Measurements from ENCODE around the gene ZNF81.
"Not testable (repeated sequence)": the region's sequence is repeated elsewhere in the genome, so short reads cannot be mapped to it uniquely, and the experiment has no call there.

Gene ZNF81

GRCh38 chrX:47844117-47844516, 7.4 kb downstream of the ZNF81 start:
- DNase-seq (ENCODE audit: low read depth in 2 of 2) = no peak

- DNase-seq (ENCODE audit: low read depth in 2 of 2) = no peak
Measured at GRCh38 chrX:47846040-47846439, 9.3 kb downstream of the ZNF81 start.

- DNase-seq (ENCODE audit: low read depth in 2 of 2) = no peak
Measured at GRCh38 chrX:47849778-47850177, 13.1 kb downstream of the ZNF81 start.

DNA sequence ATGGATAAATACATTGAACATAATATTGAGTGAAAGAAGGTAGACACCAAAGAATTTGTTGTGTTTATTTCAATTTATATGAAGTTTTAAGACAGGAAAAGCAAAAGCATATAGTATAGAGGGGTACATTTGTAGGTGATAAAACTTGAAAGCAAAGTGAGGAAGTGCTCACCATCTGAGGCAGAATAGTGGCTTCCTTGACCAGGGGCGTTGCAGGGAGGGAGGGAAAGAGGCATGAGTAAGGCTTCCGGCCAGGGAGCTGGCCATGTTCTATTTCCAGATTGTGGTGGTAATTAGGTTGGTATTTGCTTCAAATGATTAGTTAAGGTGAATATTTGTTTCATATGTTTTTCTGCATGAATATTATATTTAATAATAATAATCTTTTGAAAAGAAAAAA, 13.7 kb downstream of the ZNF81 start:
- DNase-seq (ENCODE audit: low read depth in 2 of 2) = not testable (repeated sequence)

- no peak for DNase-seq (ENCODE audit: low read depth in 2 of 2)
Measured at GRCh38 chrX:47850901-47851300, 14.2 kb downstream of the ZNF81 start.

GRCh38 chrX:47854474-47854873, 17.8 kb downstream of the ZNF81 start:
- DNase-seq (ENCODE audit: low read depth in 2 of 2) = no peak

GRCh38 chrX:47859686-47860085, 23.0 kb downstream of the ZNF81 start:
- DNase-seq (ENCODE audit: low read depth in 2 of 2) = no peak

DNA sequence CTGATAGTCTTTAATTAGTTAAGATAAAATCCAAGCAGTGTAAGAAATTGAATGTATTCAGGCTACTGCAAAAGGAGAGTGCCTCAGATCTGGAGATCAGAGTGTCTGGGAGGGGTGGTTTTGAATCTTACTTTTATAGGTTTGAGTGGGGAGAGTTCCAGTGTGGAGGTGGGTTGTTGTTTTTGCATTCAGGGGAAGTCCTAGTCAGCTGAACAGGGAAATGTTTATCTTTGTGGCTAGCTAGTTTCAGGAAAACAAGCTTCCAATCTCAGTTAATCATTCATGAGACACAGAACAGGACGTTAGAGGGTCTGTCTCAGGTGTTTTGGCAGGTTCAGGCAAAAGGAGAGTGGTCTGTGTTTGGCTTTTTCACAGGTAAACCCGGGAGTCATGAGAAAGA, 26.0 kb downstream of the ZNF81 start:
- DNase-seq (ENCODE audit: low read depth in 2 of 2) = no peak

DNA sequence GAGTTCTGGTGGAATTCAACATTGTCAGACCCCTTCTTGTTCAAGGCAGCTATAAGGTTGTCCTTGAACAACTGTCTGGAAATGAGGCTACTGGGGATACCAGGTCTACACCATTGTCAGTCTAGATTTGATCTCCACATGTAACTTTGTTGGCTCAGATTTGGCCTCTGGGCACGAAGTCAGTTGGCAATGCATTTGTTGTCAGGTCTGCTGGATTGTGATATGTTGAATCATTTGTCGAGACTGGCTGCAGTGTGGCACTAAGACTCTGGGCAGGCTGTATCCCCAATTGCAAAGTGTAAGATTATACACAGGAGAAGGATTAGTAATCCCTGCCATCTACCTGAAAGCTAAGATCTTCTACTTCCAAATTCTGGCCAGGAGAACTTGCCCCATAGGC, 26.5 kb downstream of the ZNF81 start:
- DNase-seq (ENCODE audit: low read depth in 2 of 2) = no peak

DNA sequence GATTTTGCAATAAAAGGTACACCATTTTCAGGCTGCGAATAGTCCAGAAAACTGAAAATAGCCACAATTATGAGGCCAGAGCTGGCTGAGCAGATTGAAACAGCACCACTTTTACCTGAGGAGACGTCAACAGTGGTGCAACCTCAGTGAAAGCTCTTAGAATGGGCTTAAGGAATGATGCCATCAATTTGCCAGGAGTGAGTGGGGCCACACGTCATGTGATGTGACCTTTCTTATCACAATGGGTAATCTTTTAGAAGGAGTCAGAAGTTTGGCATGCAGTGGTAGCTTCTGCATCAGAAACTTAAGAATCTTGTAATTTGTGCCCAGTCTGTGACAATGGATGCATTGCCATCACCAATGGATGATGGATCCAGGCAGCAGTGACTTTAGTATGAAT, 27.6 kb downstream of the ZNF81 start:
- no peak for DNase-seq (ENCODE audit: low read depth in 2 of 2)

GRCh38 chrX:47864785-47865184, 28.1 kb downstream of the ZNF81 start:
- DNase-seq (ENCODE audit: low read depth in 2 of 2) = no peak

DNA sequence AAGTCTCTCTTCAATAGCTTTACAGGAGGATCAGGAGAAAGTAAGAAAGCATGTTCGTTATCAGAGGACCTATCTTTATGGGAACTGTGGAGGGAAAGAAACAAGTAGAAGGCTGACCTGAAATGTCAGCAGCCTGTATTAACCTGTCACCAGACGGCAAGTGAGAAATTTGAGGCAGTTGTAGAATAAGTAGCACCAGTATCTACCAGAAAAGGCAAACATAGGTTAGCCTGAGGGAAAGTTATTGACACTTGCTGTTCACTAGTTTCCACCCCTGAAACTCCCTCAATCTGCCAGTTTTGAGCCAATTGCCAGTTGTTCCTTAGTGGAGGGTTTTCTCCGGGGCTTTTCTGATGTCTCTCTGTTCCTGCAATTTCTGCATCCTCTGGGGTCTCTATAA, 36.4 kb downstream of the ZNF81 start:
- no peak for DNase-seq (ENCODE audit: low read depth in 2 of 2)

GRCh38 chrX:47877327-47877726, 40.6 kb downstream of the ZNF81 start:
- no peak for DNase-seq (ENCODE audit: low read depth in 2 of 2)

DNA sequence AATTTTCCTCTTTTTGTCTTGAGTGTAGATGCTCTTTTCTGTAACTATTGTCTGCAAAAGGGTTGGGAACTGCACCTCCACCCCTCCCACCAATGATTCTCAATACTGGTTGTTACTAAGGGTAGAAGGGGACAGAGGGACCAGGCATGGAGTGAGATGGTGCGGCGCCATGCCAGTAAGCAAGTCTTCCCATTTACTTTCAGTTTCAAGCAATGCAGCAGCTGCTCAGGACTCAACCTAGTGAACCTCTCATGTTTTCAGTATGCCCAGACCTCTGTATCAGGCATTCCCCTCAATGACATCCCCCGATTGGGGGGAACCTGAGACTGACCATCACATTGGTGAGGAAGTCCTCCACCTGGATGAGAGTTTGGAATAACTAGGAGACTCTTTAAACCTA, 41.5 kb downstream of the ZNF81 start:
- DNase-seq (ENCODE audit: low read depth in 2 of 2) = no peak

GRCh38 chrX:47879463-47879862, 42.8 kb downstream of the ZNF81 start:
- no peak for DNase-seq (ENCODE audit: low read depth in 2 of 2)

DNA sequence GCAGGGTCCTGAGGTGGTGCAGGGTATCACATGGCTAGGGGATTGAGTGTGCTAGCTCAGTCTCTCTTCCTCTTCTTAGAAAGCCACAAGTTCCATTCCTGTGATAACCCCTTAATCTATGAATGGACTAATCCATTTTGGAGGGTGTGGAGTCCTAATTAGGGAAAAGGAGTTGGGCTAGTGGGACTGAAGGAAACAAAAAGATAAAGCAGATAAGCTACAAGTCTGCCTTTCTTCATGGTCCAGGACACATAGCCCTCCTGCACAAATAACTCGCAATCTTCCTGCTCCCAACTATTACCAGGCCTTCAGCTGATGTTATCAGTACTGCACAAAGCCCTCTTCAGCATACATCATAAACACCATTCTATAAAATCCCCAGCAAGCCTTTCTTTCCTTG, 44.2 kb downstream of the ZNF81 start:
- DNase-seq (ENCODE audit: low read depth in 2 of 2) = no peak

DNA sequence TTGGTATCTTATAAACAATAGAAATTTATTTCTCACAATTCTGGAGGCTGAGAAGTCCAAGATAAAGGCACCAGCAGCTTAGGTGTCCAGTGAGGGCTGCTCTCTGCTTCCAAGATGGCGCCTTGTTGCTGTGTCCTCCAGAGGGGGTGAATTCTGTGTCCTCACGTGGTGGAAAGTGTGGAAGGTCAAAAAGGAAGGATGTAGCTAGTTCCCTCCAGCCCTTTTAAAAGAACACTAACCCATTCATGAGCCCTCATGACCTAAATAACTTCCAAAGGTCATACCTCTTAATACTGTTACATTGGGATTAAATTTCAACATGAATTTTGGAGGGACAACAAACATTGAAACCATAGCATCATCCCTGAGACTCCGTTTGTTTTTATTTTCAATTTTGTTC, 48.8 kb downstream of the ZNF81 start:
- no peak for DNase-seq (ENCODE audit: low read depth in 2 of 2)

DNA sequence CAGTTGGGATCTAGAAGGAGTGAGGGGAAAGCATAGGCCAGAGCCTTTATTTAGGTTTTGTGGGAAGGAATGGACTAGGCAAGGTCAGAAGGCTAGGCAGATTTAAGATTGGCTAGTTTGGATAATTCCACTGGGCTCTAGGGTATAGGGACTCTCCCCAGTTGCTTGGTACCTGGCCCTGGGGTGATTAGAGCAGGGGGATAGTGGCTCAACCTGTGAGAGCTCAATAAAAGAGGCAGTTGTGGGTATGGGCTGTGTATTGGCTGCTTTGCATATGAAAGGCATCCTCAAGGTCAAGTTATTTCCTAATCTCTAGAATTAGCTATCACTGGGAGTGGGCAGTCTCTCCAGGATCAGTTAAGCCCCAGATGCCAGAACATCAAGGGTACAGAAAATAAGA, 61.3 kb downstream of the ZNF81 start:
- no peak for DNase-seq (ENCODE audit: low read depth in 2 of 2)

DNA sequence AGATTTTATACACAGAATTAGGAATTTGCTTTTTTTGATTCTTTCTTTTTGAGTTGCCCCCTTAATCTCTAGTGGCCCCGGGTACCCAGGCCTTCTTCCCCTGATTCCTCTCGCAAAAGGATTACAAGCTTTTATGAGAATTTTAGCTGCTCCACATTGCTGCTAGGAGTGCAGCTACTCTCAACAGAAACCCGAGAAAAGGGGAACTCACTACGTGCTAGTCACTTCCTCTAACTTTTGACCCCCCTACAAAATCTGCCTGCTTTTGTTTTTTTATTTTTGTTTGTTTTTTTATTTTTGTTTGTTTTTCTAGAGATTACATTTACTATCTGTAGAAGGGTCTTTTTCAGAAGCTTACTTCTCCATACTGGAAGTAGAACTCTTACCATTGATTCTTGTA, 64.1 kb downstream of the ZNF81 start:
- no peak for DNase-seq (ENCODE audit: low read depth in 2 of 2)

- no peak for DNase-seq (ENCODE audit: low read depth in 2 of 2)
Measured at GRCh38 chrX:47902161-47902560, 65.5 kb downstream of the ZNF81 start.

DNA sequence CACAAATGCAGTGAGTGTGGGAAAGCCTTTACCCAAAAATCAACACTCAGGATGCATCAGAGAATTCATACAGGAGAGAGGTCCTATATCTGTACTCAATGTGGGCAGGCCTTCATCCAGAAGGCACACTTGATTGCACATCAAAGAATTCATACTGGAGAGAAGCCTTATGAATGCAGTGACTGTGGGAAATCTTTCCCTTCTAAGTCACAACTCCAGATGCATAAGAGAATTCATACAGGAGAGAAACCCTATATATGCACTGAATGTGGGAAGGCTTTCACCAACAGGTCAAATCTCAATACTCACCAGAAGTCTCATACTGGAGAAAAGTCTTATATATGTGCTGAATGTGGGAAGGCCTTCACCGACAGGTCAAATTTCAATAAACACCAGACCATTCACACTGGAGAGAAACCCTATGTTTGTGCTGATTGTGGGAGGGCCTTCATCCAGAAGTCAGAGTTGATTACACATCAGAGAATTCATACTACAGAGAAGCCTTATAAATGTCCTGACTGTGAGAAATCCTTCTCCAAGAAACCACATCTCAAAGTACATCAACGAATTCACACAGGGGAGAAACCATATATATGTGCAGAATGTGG, 79.3 kb downstream of the ZNF81 start:
- DNase-seq (ENCODE audit: low read depth in 2 of 2) = no peak

DNA sequence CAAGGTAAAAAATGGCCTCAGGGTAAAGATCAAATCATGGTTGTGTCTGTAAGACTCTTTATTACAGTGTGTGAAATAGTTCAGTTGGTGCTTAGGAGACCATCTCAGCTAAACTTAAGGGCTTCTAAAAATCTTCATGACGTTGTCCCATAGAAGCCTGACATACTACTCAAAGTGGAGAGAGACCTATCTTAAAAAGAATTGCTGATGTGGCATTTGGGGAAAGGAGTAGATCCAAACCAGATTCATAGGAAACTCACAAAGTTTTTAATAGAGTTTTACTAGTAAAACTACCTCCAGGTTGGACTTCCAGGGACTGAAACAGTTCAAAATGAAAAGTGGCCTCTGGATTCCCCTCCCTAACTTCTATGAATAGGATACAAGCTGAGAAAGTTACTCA, 81.6 kb downstream of the ZNF81 start:
- DNase-seq (ENCODE audit: low read depth in 2 of 2) = no peak

- no peak for DNase-seq (ENCODE audit: low read depth in 2 of 2)
Measured at GRCh38 chrX:47927212-47927611, 90.5 kb downstream of the ZNF81 start.

DNA sequence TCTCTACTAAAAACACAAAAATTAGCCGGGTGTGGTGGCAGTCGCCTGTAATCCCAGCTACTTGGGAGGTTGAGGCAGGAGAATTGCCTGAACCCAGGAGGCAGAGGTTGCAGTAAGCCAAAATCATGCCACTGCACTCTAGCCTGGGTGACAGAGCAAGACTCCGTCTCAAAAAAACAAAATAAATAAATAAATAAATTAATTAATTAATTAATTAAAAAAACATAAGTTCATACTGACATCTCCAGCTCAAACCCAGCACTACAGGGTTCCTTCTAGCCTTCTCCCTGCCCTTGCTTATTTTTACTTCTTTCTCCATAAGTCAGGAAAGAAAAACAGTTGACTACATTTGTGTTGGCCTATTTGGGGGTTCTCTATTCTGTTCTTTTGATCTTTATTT, 95.3 kb downstream of the ZNF81 start:
- not testable (repeated sequence) for DNase-seq (ENCODE audit: low read depth in 2 of 2)

DNA sequence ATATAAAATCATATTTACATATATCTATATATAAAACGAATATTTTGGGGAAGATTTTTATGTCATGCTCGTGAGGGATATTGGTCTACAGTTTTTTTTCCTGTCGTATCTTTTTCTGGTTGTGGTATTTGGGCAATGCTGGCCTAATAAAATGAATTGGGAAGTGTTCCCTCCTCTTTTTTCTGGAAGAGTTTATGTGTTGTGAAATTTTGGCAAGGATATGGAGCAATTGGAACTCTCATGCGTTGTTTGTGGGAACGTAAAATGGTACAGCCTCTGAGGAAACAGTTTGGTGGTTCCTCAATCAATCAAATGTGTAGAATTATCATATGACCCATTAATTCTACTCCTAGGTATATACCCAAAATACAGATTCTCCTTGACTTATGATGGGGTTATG, 97.2 kb downstream of the ZNF81 start:
- no peak for DNase-seq (ENCODE audit: low read depth in 2 of 2)
